OCI-LY7 (cell line): ENCODE results near the gene EIF4E1B. TPM values are rescaled to one million over a fixed set of nuclear protein-coding genes. Genes with fewer than 3 reads are reported as not detected.

ENCODE experiments used
- BruUV-seq: library from RNA; stranded (reverse); fragments of 400-500 nt; replicated peaks from 2 replicates; lab custom pipeline; 2021; lab: Mats Ljungman, UMichigan
- CTCF ChIA-PET: fragments of 300-600 bp; sonication (Branson Sonifier 250); formaldehyde crosslinking; loops from one replicate; lab custom pipeline; 2022; ENCODE audit warnings: antibody characterized with exemption; ENCODE audit not compliant: unreplicated experiment; lab: Charles Lee
- POLR2A ChIA-PET: fragments of 300-600 bp; sonication (Branson Sonifier 250); formaldehyde crosslinking; loops from one replicate; lab custom pipeline; 2022; ENCODE audit warnings: antibody characterized with exemption; lab: Charles Lee
- DNase-seq: peaks from one replicate; pipeline ENCODE4 v3.0.0-alpha.2; 2015; ENCODE audit warnings: low spot score
- H2AFZ ChIP-seq: fragments of 200-600 bp; sonication (generic), shearing (Covaris generic); 2 replicates; pipeline ENCODE4 v1.6.1; 2014; ENCODE audit warnings: mild to moderate bottlenecking, antibody characterized with exemption, low read length, moderate library complexity
- H3K27ac ChIP-seq: fragments of 200-600 bp; sonication (generic); 2 replicates; pipeline ENCODE4 v1.5.1; 2014; ENCODE audit warnings: mixed run types, low read depth, mild to moderate bottlenecking, moderate library complexity, low read length, inconsistent platforms; ENCODE audit not compliant: poor library complexity, severe bottlenecking
- H3K36me3 ChIP-seq: fragments of 200-600 bp; sonication (generic); 2 replicates; pipeline ENCODE4 v1.6.1; 2014; ENCODE audit warnings: mild to moderate bottlenecking, antibody characterized with exemption, low read length, moderate library complexity, mixed read lengths; ENCODE audit not compliant: insufficient read depth
- H3K4me1 ChIP-seq: fragments of 200-600 bp; sonication (generic); 2 replicates; pipeline ENCODE4 v1.5.1; 2014; ENCODE audit warnings: mild to moderate bottlenecking, low read length; ENCODE audit not compliant: insufficient read depth, poor library complexity, severe bottlenecking
- H3K4me2 ChIP-seq: fragments of 200-600 bp; sonication (generic); 2 replicates; pipeline ENCODE4 v1.6.1; 2014; ENCODE audit warnings: mild to moderate bottlenecking, low read length
- H3K4me3 ChIP-seq: fragments of 200-600 bp; sonication (generic); 2 replicates; pipeline ENCODE4 v1.5.1; 2014; ENCODE audit warnings: mild to moderate bottlenecking, low read depth, low read length; ENCODE audit not compliant: poor library complexity, severe bottlenecking
- H3K79me2 ChIP-seq: fragments of 200-600 bp; sonication (generic); 2 replicates; pipeline ENCODE4 v1.6.1; 2016; ENCODE audit warnings: low read depth, mild to moderate bottlenecking, low read length, moderate library complexity, mixed read lengths; ENCODE audit not compliant: insufficient read depth
- H3K9me2 ChIP-seq: fragments of 200-600 bp; sonication (generic); 2 replicates; pipeline ENCODE4 v1.6.1; 2016; ENCODE audit warnings: mild to moderate bottlenecking, low read length, mixed read lengths; ENCODE audit not compliant: insufficient read depth
- H3K9me3 ChIP-seq: fragments of 200-600 bp; sonication (generic); 2 replicates; pipeline ENCODE4 v1.6.1; 2014; ENCODE audit warnings: mild to moderate bottlenecking, mixed run types, low read length, mixed read lengths
- H4K20me1 ChIP-seq: fragments of 200-600 bp; sonication (generic); 2 replicates; pipeline ENCODE4 v1.6.1; 2014; ENCODE audit warnings: mild to moderate bottlenecking, antibody characterized with exemption, low read length, moderate library complexity, mixed read lengths; ENCODE audit not compliant: insufficient read depth
- EZH2phosphoT487 ChIP-seq: fragments of 200-600 bp; sonication (generic); IDR thresholded peaks from 2 replicates; pipeline ENCODE4 v1.6.1; 2018; ENCODE audit warnings: low read depth, borderline replicate concordance, mild to moderate bottlenecking, mixed run types, antibody characterized with exemption, low read length, moderate library complexity, mixed read lengths
- intact Hi-C: fragments of 100-400 bp; cut with micrococcal nuclease; formaldehyde crosslinking; loops from one replicate; pipeline ENCODE4 v1.10.0; 2022; ENCODE audit not compliant: unreplicated experiment
- total RNA-seq, 2 experiments: library from RNA; depleted of rRNA in 1 of 2; stranded (reverse); fragments of >200 nt in 1 of 2; shearing (Covaris generic) in 1 of 2; gene quantifications; 2 replicates each; pipeline ENCODE4 v1.2.3, GENCODE V29; 2014 to 2022
- TF ChIP-seq, protein P1 (sequence below): fragments of 200-600 bp; sonication (generic); conservative IDR thresholded peaks from 2 replicates; pipeline ENCODE4 v1.5.1; 2014; ENCODE audit warnings: mild to moderate bottlenecking, antibody characterized with exemption, low read length, moderate library complexity, mixed read lengths

EIF4E1B gene
- total RNA-seq, 2 experiments from 2014 or later = 0.16 to 2.4 TPM

DNA sequence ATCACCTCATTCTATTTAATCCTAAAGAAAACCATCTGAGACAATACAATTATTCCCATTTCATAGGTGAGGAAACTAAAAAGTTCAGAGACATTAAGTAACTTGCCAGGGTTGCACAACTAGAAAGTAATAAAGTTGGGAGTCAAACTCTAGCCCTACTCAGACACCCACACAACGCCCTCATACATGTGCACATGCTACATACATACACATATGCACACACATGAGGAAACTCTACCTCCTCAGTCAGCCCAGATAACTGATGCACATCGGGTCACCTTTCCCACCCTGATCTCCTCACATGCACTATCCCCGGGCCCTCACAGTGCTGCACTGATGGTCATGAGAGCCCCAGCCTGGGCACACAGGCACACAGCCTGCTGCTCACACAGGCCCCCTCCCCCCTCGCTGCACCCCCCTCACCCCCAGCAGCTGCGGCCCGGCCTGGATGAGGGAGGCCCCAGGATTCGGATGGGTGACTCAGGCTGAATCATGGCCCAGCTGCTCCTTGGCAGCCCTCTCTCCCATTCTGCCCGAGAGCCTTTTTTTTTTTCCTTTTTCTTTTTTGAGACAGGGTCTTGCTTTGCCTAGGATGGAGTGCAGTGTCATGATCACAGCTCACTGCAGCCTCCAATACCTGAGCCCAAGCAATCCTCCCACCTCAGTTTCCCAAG is 15.5 kb upstream of the EIF4E1B start:
- no TSS peak for BruUV-seq
- DNase-seq = no peak

DNA sequence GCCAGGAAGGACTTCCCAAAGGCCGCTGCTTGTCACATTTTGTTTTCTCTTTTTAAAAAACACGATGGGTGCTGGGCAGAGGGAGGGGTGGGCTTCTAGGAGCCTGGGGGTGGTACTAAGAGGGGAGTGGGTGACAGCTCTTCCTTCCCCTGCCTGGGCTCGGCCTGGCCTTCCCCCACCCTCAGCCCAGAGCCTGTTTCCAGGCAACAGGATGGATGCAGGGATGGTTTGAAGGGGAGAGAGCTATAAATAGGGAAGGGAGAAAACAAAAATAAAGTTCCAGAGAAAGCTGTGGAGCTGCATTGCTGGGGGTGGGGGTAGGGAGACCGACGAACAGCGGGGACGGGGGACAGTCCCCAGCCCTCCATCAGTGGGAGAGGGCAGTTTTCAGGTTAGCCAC is 14.0 kb upstream of the EIF4E1B start:
- POLR2A ChIA-PET = no interaction called here
- DNase-seq = no peak
- TF ChIP-seq, protein P1, sequence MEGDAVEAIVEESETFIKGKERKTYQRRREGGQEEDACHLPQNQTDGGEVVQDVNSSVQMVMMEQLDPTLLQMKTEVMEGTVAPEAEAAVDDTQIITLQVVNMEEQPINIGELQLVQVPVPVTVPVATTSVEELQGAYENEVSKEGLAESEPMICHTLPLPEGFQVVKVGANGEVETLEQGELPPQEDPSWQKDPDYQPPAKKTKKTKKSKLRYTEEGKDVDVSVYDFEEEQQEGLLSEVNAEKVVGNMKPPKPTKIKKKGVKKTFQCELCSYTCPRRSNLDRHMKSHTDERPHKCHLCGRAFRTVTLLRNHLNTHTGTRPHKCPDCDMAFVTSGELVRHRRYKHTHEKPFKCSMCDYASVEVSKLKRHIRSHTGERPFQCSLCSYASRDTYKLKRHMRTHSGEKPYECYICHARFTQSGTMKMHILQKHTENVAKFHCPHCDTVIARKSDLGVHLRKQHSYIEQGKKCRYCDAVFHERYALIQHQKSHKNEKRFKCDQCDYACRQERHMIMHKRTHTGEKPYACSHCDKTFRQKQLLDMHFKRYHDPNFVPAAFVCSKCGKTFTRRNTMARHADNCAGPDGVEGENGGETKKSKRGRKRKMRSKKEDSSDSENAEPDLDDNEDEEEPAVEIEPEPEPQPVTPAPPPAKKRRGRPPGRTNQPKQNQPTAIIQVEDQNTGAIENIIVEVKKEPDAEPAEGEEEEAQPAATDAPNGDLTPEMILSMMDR = no peak
- TF ChIP-seq EZH2phosphoT487 = no peak
- Histone ChIP-seq H2AFZ (no peak overlapping the region), H3K36me3 (no peaks in the 10 kb centered on the region), H3K9me3 (no peaks in the 10 kb centered on the region), H3K9me2 (no peaks in the 10 kb centered on the region), H3K4me1 (no peaks in the 10 kb centered on the region), H3K79me2 (no peaks in the 10 kb centered on the region), H4K20me1 (no peaks in the 10 kb centered on the region), H3K4me2 (no peak overlapping the region), H3K27ac (no peak overlapping the region), H3K4me3 (no peak overlapping the region)
- intact Hi-C loops = no loop called here
- no TSS peak for BruUV-seq
- CTCF ChIA-PET = no interaction called here

More for the DNA sequence above, 15.5 kb upstream of the EIF4E1B start:
- H3K9me2 ChIP-seq = no peaks in the 10 kb centered on the region
- H3K4me2 ChIP-seq = no peak overlapping the region
- H3K27ac ChIP-seq = no peak overlapping the region
- H2AFZ ChIP-seq = no peak overlapping the region
- H3K4me3 ChIP-seq = no peak overlapping the region
- no peaks in the 10 kb centered on the region for H3K36me3 ChIP-seq
- CTCF ChIA-PET = no interaction called here
- peaks cover 4% of the 10 kb centered on the region for H3K4me1 ChIP-seq
- H3K9me3 ChIP-seq = no peaks in the 10 kb centered on the region
- intact Hi-C loops = no loop called here
- H3K79me2 ChIP-seq = no peaks in the 10 kb centered on the region
- TF ChIP-seq, protein P1 = no peak
- TF ChIP-seq EZH2phosphoT487 = no peak
- POLR2A ChIA-PET = interaction anchor here (0.7 to 1.1 kb wide), 2 partner anchors 9 to 407 kb away, joined by 3 to 4 read pairs; partner anchors contain the start of gene ZNF346
- H4K20me1 ChIP-seq = no peaks in the 10 kb centered on the region

DNA sequence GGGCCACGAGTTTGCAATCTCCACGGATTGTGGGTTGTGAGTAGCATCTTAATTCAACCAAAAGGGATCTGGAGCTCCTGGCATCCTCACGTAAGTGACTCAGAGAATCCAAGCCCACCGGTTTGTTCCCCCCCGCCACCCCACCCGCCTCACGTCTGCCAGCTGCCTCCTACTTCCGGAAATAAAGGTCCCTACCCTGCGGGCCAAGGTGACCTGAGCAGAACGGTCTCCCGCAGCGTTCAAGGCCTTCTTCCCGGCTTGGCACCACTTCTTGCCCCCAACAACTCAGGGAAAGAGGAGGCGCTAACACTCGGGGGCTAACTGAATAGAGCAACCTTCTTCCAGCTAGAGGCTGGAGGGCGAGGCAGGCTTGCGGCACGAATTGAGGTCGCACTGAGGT is 11.7 kb upstream of the EIF4E1B start:
- intact Hi-C loops = loop anchor here (1.0 kb wide), 1 partner anchor 44 kb away; no protein-coding TSS in a partner anchor
- no peak for DNase-seq
- Histone ChIP-seq H3K4me3 (no peak overlapping the region), H2AFZ (no peak overlapping the region), H3K9me2 (no peaks in the 10 kb centered on the region), H4K20me1 (no peaks in the 10 kb centered on the region), H3K27ac (no peak overlapping the region), H3K36me3 (no peaks in the 10 kb centered on the region), H3K9me3 (no peaks in the 10 kb centered on the region), H3K4me1 (no peaks in the 10 kb centered on the region), H3K4me2 (peak overlapping the region; percentile 35), H3K79me2 (no peaks in the 10 kb centered on the region)
- CTCF ChIA-PET = interaction anchor here (0.6 kb wide), 1 partner anchor 10 kb away, joined by 3 read pairs; no protein-coding TSS in a partner anchor
- no TSS peak for BruUV-seq
- TF ChIP-seq, protein P1 = no peak
- TF ChIP-seq EZH2phosphoT487 = no peak
- POLR2A ChIA-PET = interaction anchor here (0.6 kb wide), 1 partner anchor 154 kb away, joined by 3 read pairs; no protein-coding TSS in a partner anchor
